Bronchial epithelial cell (primary cell): Measurements from ENCODE around the gene ORC5. TPM values are rescaled to one million over a fixed set of nuclear protein-coding genes. Genes with fewer than 3 reads are reported as not detected.
A peak's percentile ranks its signal among the peaks of the same experiment; 100 is the strongest.

Source experiments
- DNase-seq: peaks from one replicate; pipeline ENCODE4 v3.0.0-alpha.2; 2010; ENCODE audit warnings: low read depth
- FAIRE-seq: peaks from 2 replicates; lab custom pipeline; 2011; peaks lifted over from hg19 to GRCh38; lab: Jason Lieb, UNC
- H3K27me3 ChIP-seq: 2 replicates; pipeline ENCODE4 v1.5.1; 2011; ENCODE audit warnings: low read length; ENCODE audit not compliant: control insufficient read depth, insufficient read depth
- H3K36me3 ChIP-seq: 2 replicates; pipeline ENCODE4 v1.5.1; 2011; ENCODE audit warnings: low read length; ENCODE audit not compliant: control insufficient read depth, insufficient read depth
- H3K4me3 ChIP-seq: 2 replicates; pipeline ENCODE4 v1.5.1; 2011; ENCODE audit warnings: mild to moderate bottlenecking, low read depth, low read length, control low read depth
- total RNA-seq: library from RNA; depleted of rRNA; stranded (reverse); fragments of >200 nt; gene quantifications from 2 replicates; pipeline ENCODE4 v1.2.1, GENCODE V29; 2014
- TF ChIP-seq, protein P1 (sequence below): IDR thresholded peaks from 2 replicates; pipeline ENCODE4 v1.5.1; 2011; ENCODE audit warnings: mild to moderate bottlenecking, moderate library complexity, low read length, control low read depth, inconsistent platforms; ENCODE audit not compliant: insufficient read depth, severe bottlenecking

The ORC5 gene
- total RNA-seq = 19.1 and 25.0 TPM in 2 replicates

DNA sequence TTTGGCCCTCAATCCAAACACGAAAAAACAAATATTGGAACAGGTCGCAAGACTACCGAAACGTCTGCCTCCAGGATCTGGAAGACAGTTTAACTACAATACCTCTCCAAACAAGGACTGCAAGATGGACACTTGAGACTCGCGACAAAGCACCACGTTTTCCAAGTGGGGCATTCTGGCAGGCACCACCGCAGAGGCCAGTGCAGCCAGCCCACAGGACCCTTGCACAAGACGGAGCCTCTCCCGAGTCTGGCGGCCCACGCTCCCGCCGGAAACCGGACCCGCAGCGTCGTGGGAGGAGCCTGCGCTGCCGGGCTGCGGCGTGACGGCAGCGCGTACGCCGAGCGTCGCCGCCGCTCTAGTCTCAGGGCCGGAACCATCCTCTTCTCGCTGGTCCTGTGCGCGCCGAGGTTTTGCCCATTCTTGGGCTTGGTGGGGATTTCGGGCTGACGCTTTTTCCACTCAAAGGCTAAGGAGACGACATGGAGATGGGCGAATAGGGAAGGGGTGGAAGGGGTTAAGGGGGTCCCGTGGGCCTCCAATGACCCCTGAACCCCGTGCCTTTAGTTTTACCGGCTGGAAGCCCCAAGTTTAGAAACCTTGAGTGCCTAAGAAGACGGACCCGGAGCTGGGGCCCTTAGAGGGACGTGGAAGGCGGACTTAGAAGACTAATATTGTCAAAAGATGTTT is at the start of gene ORC5:
ORC5 (minus strand) TSS at position 283 of the 690 bp plus-strand sequence; CDS start at position 174, 109 bp downstream.
- H3K36me3 ChIP-seq = peaks cover 5% of the 10 kb centered on the region
- FAIRE-seq = no peak
- TF ChIP-seq, protein P1, sequence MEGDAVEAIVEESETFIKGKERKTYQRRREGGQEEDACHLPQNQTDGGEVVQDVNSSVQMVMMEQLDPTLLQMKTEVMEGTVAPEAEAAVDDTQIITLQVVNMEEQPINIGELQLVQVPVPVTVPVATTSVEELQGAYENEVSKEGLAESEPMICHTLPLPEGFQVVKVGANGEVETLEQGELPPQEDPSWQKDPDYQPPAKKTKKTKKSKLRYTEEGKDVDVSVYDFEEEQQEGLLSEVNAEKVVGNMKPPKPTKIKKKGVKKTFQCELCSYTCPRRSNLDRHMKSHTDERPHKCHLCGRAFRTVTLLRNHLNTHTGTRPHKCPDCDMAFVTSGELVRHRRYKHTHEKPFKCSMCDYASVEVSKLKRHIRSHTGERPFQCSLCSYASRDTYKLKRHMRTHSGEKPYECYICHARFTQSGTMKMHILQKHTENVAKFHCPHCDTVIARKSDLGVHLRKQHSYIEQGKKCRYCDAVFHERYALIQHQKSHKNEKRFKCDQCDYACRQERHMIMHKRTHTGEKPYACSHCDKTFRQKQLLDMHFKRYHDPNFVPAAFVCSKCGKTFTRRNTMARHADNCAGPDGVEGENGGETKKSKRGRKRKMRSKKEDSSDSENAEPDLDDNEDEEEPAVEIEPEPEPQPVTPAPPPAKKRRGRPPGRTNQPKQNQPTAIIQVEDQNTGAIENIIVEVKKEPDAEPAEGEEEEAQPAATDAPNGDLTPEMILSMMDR = no peak
- peak; percentile 71 for DNase-seq
- H3K27me3 ChIP-seq = no peaks in the 10 kb centered on the region
- peak within 1 kb of the TSS; percentile 57 for H3K4me3 ChIP-seq

DNA sequence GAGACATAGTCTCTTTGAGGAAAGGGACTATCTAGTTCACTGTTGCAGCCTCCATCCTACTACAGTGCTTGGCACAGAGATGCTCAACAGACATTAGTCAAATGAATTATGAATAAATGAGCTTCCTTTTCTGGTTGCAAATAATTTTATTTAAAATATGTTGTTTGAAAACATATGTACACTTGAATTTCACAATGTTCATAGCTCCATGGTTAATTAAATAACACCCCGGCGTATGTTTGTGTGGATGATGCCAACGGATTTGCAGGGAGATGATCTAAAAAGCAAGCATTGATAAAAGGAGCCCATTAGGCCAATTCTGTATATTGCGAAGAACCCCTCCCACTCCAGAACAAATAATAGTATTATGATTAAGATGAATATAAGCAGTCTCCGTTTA is 47.8 kb upstream of the ORC5 start:
- FAIRE-seq (no peak), DNase-seq (no peak)
- TF ChIP-seq, protein P1 = no peak
- Histone ChIP-seq H3K36me3 (no peaks in the 10 kb centered on the region), H3K4me3 (no peak overlapping the region), H3K27me3 (no peaks in the 10 kb centered on the region)

DNA sequence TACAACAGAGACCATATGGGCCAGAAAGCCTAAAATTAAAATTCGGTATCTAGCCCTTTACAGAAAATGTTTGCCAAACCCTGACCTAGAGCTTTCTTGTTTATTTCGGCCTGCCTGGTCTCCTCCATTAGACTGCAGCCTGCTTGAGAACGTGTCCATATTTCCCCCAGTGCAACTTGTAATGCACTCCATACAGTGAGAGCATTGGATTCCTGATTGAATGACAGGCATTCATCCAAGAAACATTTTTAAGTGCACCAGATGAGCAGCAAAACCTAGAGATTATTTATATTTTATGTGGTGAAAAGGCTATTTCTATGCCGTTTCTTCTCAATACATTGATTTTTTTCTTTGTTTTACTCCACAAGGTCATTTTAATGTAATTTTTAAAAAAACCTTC is 47.4 kb upstream of the ORC5 start:
- DNase-seq (no peak), FAIRE-seq (no peak)
- no peaks in the 10 kb centered on the region for H3K36me3 ChIP-seq
- H3K4me3 ChIP-seq = no peak overlapping the region
- TF ChIP-seq, protein P1 = no peak
- no peaks in the 10 kb centered on the region for H3K27me3 ChIP-seq

DNA sequence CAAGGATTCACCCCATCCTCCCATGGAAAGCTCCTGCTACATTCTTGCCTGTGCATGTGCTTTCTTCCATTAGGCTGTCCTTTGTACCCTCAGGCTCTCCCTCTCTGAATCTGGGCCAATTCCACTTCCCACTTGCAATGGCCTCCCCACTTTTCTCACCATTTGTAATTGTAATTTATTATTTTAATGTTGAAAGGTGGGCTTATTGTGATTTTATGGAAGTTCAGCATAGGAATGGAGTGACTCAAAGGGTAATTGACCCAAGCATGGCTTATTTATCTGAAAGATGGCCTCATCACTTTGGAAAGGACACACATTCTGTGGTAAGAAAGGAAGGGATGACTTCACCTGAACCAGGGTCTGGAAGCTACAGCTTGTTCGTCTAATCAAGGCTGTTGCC is 46.9 kb upstream of the ORC5 start:
- TF ChIP-seq, protein P1 = no peak
- Histone ChIP-seq H3K4me3 (no peak overlapping the region), H3K27me3 (no peaks in the 10 kb centered on the region), H3K36me3 (no peaks in the 10 kb centered on the region)
- FAIRE-seq (no peak), DNase-seq (peak; percentile 25)

DNA sequence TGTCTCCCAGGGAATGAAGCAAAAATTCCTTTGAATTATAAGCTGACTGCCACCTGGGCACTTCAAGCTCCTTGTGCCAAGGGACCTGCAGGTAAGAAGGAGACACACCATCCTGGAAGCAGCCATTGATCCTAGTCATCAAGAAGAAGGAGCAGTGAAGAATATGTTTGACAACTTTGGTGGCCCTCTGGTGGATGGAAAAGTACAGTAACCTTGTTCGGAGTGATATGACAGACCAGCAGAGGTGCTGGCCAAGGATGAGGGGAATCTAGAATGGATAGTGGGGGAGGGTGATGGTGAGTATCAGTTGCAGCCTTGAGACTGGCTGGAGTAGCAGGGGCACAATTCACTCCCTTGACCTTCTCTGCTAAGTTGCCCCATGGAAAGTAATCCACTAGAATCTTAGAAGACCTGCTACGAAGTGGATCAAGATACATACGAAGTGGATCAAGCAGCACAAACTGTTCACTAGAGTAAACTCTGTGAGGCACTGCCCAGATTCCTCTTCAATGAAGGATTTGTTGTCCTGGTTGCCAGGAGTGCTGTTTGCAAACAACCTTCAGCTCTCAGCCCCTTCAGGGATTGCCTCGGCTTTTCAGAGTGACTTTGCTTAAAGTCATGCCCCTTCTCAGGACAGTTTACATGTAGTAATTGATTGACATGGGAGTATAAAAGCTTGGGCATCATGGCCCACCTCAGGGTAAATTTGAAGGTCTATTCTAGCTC is 44.8 kb upstream of the ORC5 start:
- Histone ChIP-seq H3K27me3 (no peaks in the 10 kb centered on the region), H3K36me3 (no peaks in the 10 kb centered on the region), H3K4me3 (no peak overlapping the region)
- TF ChIP-seq, protein P1 = peak; percentile 6
- DNase-seq = no peak
- FAIRE-seq = no peak
